Adrenal gland (tissue), 12 donors: ENCODE results near the gene GMDS. TPM values are rescaled to one million over a fixed set of nuclear protein-coding genes. Genes with fewer than 3 reads are reported as not detected.

ENCODE experiments used
- DNase-seq, 7 donors: peaks; one replicate each; pipeline ENCODE4 v3.0.0-alpha.2; 2019 to 2020
- H3K27ac ChIP-seq, 5 donors: fragments of 200-600 bp; sonication (generic) in 4 of 5; 1 replicate in 3 of 5; 2 replicates in 2 of 5; pipeline versions ENCODE4 v1.5.1 to v1.8.0; 2016 to 2020; ENCODE audit warnings: mild to moderate bottlenecking in 1 of 5
- H3K27me3 ChIP-seq: fragments of 200-600 bp; 2 replicates; pipeline ENCODE4 v1.8.0; 2021
- H3K36me3 ChIP-seq, 2 donors: fragments of 200-600 bp; replicated peaks in 1 of 2; 1 replicate in 1 of 2; 2 replicates in 1 of 2; pipeline versions ENCODE4 v1.5.1 to v1.8.0; 2018 to 2022
- H3K4me1 ChIP-seq, 2 donors: fragments of 200-600 bp; replicated peaks in 1 of 2; 1 replicate in 1 of 2; 2 replicates in 1 of 2; pipeline versions ENCODE4 v1.5.1 to v1.8.0; 2018 to 2021
- H3K4me3 ChIP-seq, 4 donors: fragments of 200-600 bp; sonication (generic) in 3 of 4; one replicate each; pipeline ENCODE4 v1.5.1; 2016 to 2018
- H3K9me3 ChIP-seq, 3 donors: fragments of 200-600 bp; sonication (generic) in 1 of 3; replicated peaks in 1 of 3; 1 replicate in 2 of 3; 2 replicates in 1 of 3; pipeline versions ENCODE4 v1.5.1 to v1.8.0; 2016 to 2021
- POLR2A ChIP-seq, 2 donors: fragments of 450-650 bp; IDR thresholded peaks; one replicate each; pipeline ENCODE4 v1.6.1; 2017; ENCODE audit warnings: antibody characterized with exemption in 2 of 2, mild to moderate bottlenecking in 2 of 2, moderate library complexity in 1 of 2
- WGBS, 4 donors: extraction: QIAGEN DNeasy Blood & Tissue Kit in 2 of 4; methylation state at CpG; one replicate each; pipeline versions ENCODE4 v1.1.5 to v1.1.7; 2013 to 2017; 5-methylcytosine and 5-hydroxymethylcytosine counted together
- intact Hi-C, 2 donors: fragments of 100-400 bp; cut with DNase I; formaldehyde crosslinking; loops; one replicate each; pipeline versions ENCODE4 v1.14.1 to v1.15.0; 2022 to 2023
- polyA plus RNA-seq, 3 donors: library from polyadenylated mRNA; stranded (reverse); fragments of 200-250 nt in 2 of 3; fragments of 350-450 nt in 1 of 3; fragmentation: Illumina TruSeq in 1 of 3; extraction: RNeasy Lipid Tissue Mini Kit (QIAGEN cat#74804) in 1 of 3; gene quantifications; one replicate each; pipeline ENCODE4 v1.2.3, GENCODE V29; 2013 to 2014
- total RNA-seq, 9 donors: library from RNA; depleted of rRNA in 4 of 9; stranded (reverse); fragments of >200 nt in 4 of 9; fragments of 120-200 nt in 1 of 9; fragmentation: NEBNext Ultra II Directional in 1 of 9; extraction: Animal tissue kit (Norgen Biotek cat#: 25700) in 1 of 9; gene quantifications; one replicate each; pipeline versions ENCODE4 v1.1.0 to v1.2.4, GENCODE V29; 2013 to 2023
- TF ChIP-seq, protein P1 (sequence below), 6 experiments: fragments of 450-650 bp in 4 of 6; fragments of 200-600 bp in 2 of 6; sonication (generic) in 1 of 6; IDR thresholded peaks; 1 replicate in 5 of 6; 2 replicates in 1 of 6; pipeline versions ENCODE4 v1.5.1 to v1.8.0; 2016 to 2021; ENCODE audit warnings: antibody characterized with exemption in 6 of 6, mild to moderate bottlenecking in 2 of 6, moderate library complexity in 1 of 6
- donor health status: healthy with polysubstance abuse.
- donor health status: Bipolar disorder and iron deficiency.
- donor health status: DM: yes; HTN: yes; CAD: no.
- donor health status: DM: no; HTN: no; CAD: no.
- donor health status: DM: no; HTN: no; CAD: no.
- donor health status: DM: yes; HTN: yes; CAD: no.

The GMDS gene
- total and polyA plus RNA-seq, 12 donors, result 8.5 to 39.2 (median 15.2) TPM

DNA sequence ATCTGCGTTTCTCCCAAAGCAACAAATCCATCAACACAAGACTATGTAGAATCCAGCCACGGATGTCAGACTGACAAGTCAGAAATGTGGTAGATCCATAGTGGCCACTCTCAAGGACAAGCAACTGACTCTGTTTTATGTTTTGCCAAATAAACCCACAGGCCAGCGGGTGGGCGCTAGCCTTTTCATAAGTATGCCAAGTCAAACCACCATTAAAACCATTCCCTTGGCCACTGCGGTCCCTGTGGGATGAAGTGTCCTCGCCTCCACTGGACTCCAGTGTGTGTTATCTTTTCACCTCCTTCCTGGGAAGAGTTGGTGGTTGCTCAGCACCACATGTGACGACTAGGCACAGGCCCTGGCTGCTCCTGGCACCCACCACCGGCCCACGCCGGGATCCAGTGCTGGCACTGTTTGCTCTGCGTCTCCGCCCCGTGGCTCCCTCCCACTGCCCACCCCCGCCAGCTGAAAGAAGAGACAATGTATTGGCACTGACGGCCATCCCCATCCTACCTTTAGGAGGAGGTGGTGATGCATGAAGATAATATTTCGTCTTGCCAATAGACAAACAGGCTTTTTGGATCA, 532.3 kb downstream of the GMDS start:
- 79 to 87% (median 81%) methylated on average over 11 to 16 of the region's 16 CpGs for WGBS, 4 donors

GRCh38 chr6:1712451-1712850, 533.0 kb downstream of the GMDS start:
- DNase-seq, result no peak
- H3K27ac ChIP-seq, result no peak overlapping the region
- no peak overlapping the region for H3K4me3 ChIP-seq
- no peak for TF ChIP-seq POLR2A (IDR thresholded peaks at IDR 0.05)
- TF ChIP-seq, protein P1, sequence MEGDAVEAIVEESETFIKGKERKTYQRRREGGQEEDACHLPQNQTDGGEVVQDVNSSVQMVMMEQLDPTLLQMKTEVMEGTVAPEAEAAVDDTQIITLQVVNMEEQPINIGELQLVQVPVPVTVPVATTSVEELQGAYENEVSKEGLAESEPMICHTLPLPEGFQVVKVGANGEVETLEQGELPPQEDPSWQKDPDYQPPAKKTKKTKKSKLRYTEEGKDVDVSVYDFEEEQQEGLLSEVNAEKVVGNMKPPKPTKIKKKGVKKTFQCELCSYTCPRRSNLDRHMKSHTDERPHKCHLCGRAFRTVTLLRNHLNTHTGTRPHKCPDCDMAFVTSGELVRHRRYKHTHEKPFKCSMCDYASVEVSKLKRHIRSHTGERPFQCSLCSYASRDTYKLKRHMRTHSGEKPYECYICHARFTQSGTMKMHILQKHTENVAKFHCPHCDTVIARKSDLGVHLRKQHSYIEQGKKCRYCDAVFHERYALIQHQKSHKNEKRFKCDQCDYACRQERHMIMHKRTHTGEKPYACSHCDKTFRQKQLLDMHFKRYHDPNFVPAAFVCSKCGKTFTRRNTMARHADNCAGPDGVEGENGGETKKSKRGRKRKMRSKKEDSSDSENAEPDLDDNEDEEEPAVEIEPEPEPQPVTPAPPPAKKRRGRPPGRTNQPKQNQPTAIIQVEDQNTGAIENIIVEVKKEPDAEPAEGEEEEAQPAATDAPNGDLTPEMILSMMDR (IDR thresholded peaks at IDR 0.05), result no peak
- H3K9me3 ChIP-seq, result no peaks in the 10 kb centered on the region
- H3K4me1 ChIP-seq, result no peaks in the 10 kb centered on the region
- no peaks in the 10 kb centered on the region for H3K36me3 ChIP-seq
- intact Hi-C loops, result no loop called here
- 95 to 96% (median 95%) methylated on average over 3 of the region's 3 CpGs for WGBS, 4 donors
- H3K27me3 ChIP-seq, result no peaks in the 10 kb centered on the region

More for the DNA sequence above, 532.3 kb downstream of the GMDS start:
- no peaks in the 10 kb centered on the region for H3K36me3 ChIP-seq
- no peak overlapping the region for H3K27ac ChIP-seq
- no peaks in the 10 kb centered on the region for H3K9me3 ChIP-seq
- intact Hi-C loops, result no loop called here
- no peak overlapping the region for H3K4me3 ChIP-seq
- TF ChIP-seq, protein P1 (IDR thresholded peaks at IDR 0.05), result no peak
- no peak for TF ChIP-seq POLR2A (IDR thresholded peaks at IDR 0.05)
- no peaks in the 10 kb centered on the region for H3K27me3 ChIP-seq
- no peaks in the 10 kb centered on the region for H3K4me1 ChIP-seq
- no peak for DNase-seq

GRCh38 chr6:1711136-1711535, 534.3 kb downstream of the GMDS start:
- Histone ChIP-seq H3K4me1 (no peaks in the 10 kb centered on the region), H3K4me3 (no peak overlapping the region), H3K27ac (no peak overlapping the region), H3K27me3 (no peaks in the 10 kb centered on the region), H3K9me3 (no peaks in the 10 kb centered on the region), H3K36me3 (no peaks in the 10 kb centered on the region)
- TF ChIP-seq, protein P1 (IDR thresholded peaks at IDR 0.05), result no peak
- no peak for TF ChIP-seq POLR2A (IDR thresholded peaks at IDR 0.05)
- intact Hi-C loops, result no loop called here
- no peak for DNase-seq
- WGBS, 4 donors, result 81 to 99% (median 90%) methylated on average over 6 of the region's 6 CpGs

GRCh38 chr6:1709234-1709641, 536.2 kb downstream of the GMDS start:
- no peak overlapping the region for H3K4me3 ChIP-seq
- intact Hi-C loops, result no loop called here
- DNase-seq, result peak in 3 of 7 donors; percentile 29 to 57 (median 41)
- no peaks in the 10 kb centered on the region for H3K27me3 ChIP-seq
- H3K36me3 ChIP-seq, result no peaks in the 10 kb centered on the region
- no peak overlapping the region for H3K27ac ChIP-seq
- WGBS, 4 donors, result 56 to 70% (median 59%) methylated on average over 8 of the region's 8 CpGs
- TF ChIP-seq POLR2A (IDR thresholded peaks at IDR 0.05), result no peak
- TF ChIP-seq, protein P1 (IDR thresholded peaks at IDR 0.05), result no peak
- no peaks in the 10 kb centered on the region for H3K9me3 ChIP-seq
- H3K4me1 ChIP-seq, result no peaks in the 10 kb centered on the region
